Muscle layer of colon (tissue), 2 donors: ENCODE measurements around the gene APOBEC4.
"Not testable (repeated sequence)": the region's sequence is repeated elsewhere in the genome, so short reads cannot be mapped to it uniquely, and the experiment has no call there.

Source experiments
- H3K27ac ChIP-seq: one replicate; pipeline ENCODE4 v1.7.0; 2013; ENCODE audit warnings: low read depth, mild to moderate bottlenecking, low read length, moderate library complexity
- H3K27me3 ChIP-seq, 2 donors: one replicate each; pipeline ENCODE4 v1.7.0; 2013; ENCODE audit warnings: low read length in 2 of 2, mild to moderate bottlenecking in 2 of 2; ENCODE audit not compliant: insufficient read depth in 2 of 2, control insufficient read depth in 1 of 2
- H3K36me3 ChIP-seq: one replicate; pipeline ENCODE4 v1.7.0; 2013; ENCODE audit warnings: mild to moderate bottlenecking, low read length; ENCODE audit not compliant: insufficient read depth
- H3K4me1 ChIP-seq: one replicate; pipeline ENCODE4 v1.7.0; 2013; ENCODE audit warnings: mild to moderate bottlenecking, low read length; ENCODE audit not compliant: insufficient read depth
- H3K4me3 ChIP-seq, 2 donors: one replicate each; pipeline ENCODE4 v1.7.0; 2013; ENCODE audit warnings: low read length in 2 of 2, low read depth in 1 of 2, mild to moderate bottlenecking in 1 of 2, moderate library complexity in 1 of 2
- H3K9ac ChIP-seq: one replicate; pipeline ENCODE4 v1.7.0; 2013; ENCODE audit warnings: low read length
- H3K9me3 ChIP-seq: one replicate; pipeline ENCODE4 v1.7.0; 2013; ENCODE audit warnings: mild to moderate bottlenecking, low read length
- donor health status: abdominal sarcoma.
- donor health status: Adenocarcinoma of cecum.

APOBEC4 gene

DNA sequence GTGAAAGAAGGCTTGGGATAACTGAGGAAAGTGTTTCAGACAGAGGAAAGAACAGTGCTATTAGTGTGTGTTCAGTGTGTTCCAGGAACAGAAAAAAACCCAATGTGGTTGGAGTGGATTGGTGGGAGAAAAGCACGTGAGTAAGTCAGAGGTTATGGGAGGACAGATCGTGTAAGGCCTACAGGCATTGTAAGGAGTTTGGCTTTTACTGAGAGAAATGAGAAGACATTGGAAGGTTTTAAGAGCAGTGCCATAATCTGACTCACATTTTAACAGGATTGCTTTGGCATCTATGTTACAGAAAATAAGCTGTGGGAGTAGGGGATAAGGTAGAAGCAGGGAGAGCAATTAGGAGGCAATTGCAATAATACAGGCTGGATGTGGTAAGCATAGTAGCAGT is 22.4 kb downstream of the APOBEC4 start:
- Histone ChIP-seq H3K36me3 (peaks cover 43% of the 10 kb centered on the region), H3K9ac (no peak overlapping the region), H3K9me3 (no peaks in the 10 kb centered on the region), H3K4me3 (no peak overlapping the region), H3K27ac (no peak overlapping the region), H3K4me1 (peaks cover 57% of the 10 kb centered on the region), H3K27me3 (no peaks in the 10 kb centered on the region)

DNA sequence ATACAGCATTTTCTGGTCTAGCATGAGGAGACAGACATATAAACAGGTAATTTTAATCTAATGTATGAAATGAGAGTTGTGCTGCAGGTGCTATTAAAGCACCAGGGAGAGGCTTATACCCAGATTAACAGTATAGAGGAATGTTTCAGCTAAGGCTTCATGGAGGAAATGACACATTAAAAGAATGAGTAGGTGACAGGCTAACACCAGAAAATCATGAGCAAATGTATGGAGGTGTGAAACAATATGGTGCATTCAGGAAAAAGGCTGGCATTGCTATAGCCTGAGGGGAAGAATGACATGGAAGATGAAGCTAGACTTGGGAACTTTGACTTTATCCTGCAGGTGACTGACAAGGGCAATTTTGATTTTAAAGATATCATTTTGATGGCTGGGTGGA is 24.6 kb downstream of the APOBEC4 start:
- H3K9ac ChIP-seq: no peak overlapping the region
- H3K9me3 ChIP-seq: no peaks in the 10 kb centered on the region
- H3K4me1 ChIP-seq: peaks cover 68% of the 10 kb centered on the region
- no peaks in the 10 kb centered on the region for H3K27me3 ChIP-seq
- peaks cover 55% of the 10 kb centered on the region for H3K36me3 ChIP-seq
- H3K4me3 ChIP-seq: no peak overlapping the region
- H3K27ac ChIP-seq: no peak overlapping the region

DNA sequence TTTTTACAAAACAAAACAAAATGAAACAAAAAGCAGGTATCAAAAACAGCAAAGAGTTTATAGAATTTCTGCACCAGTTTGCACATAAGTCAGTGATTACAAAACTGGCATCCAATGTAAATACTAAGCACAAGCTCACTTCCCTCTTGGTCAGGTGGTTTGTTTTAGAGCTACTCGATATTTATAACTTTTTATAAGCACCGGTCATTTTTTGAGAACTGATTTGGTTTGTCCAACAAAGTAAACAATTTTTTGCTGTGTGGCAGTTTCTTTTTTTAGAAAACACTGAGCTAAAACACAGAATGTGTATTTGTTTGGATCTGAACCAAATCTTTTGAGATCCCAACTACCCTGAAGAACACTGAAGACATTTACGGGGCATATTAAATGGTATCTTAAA is 26.9 kb downstream of the APOBEC4 start:
- peaks cover 52% of the 10 kb centered on the region for H3K36me3 ChIP-seq

DNA sequence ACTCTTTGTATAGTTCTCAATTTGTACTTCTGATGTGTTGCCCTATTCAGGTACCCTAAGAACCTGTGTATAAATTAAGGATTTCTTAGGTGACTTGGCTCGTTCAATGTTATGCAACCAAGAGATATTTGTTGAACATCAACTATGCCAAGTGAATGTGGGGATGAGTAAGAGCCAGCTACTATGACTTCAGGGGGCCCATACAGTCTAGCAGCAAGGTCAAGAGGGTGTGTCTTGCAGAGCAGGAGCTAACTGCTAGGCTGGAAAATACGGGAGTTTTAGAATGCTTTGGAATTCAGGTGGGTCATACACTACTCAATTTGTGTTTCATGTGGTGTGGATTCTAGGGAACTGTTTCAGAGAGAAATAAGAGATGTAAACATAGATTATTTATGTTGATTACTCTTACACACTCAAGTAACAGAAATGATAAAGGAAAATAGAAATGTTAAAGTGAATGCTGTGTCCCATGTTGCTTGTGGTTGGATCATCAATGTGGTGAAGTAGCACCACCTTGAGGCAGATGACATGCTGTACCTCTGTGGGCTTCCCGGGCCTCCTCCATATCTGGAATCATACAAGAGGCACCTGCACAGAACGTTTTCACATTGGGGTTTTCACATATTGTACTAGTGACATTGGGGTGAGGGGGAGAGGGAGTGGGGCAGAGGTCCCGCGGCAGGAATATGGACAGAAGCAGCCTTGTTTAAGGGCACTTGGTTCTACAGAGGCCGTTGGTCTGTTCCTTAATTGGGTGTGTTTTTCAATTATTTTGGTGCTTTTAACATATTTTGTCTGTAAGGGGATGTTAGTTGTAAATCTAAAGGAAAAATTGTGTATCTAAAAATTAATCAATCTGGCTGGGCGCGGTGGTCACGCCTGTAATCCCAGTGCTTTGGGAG is 30.0 kb downstream of the APOBEC4 start:
- H3K27ac ChIP-seq: no peak overlapping the region
- H3K36me3 ChIP-seq: peaks cover 26% of the 10 kb centered on the region
- no peak overlapping the region for H3K4me3 ChIP-seq
- peaks cover 37% of the 10 kb centered on the region for H3K4me1 ChIP-seq
- H3K27me3 ChIP-seq: no peaks in the 10 kb centered on the region
- no peak overlapping the region for H3K9ac ChIP-seq
- H3K9me3 ChIP-seq: no peaks in the 10 kb centered on the region

More for the DNA sequence above, 26.9 kb downstream of the APOBEC4 start:
- H3K9me3 ChIP-seq, H3K27me3 ChIP-seq, H3K9ac ChIP-seq, H3K27ac ChIP-seq, H3K4me3 ChIP-seq: not testable (repeated sequence)
- H3K4me1 ChIP-seq: peaks cover 63% of the 10 kb centered on the region

DNA sequence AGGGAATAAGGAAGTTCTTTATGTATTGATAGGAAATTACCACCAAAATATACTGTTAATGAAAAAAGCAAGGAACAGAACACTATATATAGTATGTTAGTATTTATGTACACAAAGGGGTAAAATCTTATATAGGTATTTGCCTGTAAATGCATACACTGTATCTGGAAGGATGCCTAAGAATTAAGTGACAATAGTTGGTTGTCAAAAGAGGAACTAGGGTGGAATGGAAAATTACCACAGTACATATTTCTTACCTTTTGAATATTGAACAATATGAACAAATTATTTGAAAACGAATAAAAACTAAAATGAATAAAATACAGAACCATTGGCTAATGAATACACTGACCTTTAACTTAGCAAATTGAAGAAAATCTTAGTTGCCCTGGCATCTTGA is 31.1 kb downstream of the APOBEC4 start:
- peaks cover 20% of the 10 kb centered on the region for H3K36me3 ChIP-seq
- no peak overlapping the region for H3K27ac ChIP-seq
- H3K4me3 ChIP-seq: no peak overlapping the region

DNA sequence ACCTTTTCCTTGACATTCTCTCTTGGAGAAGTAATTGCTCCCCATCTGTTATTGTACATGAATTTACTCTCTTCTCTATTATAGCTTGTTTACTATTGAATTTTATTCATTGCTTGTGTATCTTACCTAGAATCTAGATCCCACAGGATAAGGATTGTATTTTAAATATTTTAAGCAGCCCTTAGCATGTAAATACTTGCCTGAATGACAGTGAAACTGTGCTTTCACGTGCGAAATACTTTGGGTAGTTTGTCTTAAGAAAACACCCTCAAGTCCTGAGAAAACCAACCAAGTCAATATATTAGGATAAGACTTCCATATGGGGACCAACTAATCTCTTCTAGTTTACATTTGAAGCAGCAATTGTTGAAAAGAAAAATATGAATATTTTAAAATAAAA is 32.8 kb downstream of the APOBEC4 start:
- Histone ChIP-seq H3K27ac (no peak overlapping the region), H3K9me3 (no peaks in the 10 kb centered on the region), H3K9ac (no peak overlapping the region), H3K4me1 (peaks cover 17% of the 10 kb centered on the region), H3K4me3 (no peak overlapping the region), H3K27me3 (no peaks in the 10 kb centered on the region), H3K36me3 (peaks cover 13% of the 10 kb centered on the region)

More for the DNA sequence above, 31.1 kb downstream of the APOBEC4 start:
- no peaks in the 10 kb centered on the region for H3K27me3 ChIP-seq
- no peaks in the 10 kb centered on the region for H3K9me3 ChIP-seq
- H3K9ac ChIP-seq: no peak overlapping the region
- peaks cover 29% of the 10 kb centered on the region for H3K4me1 ChIP-seq

DNA sequence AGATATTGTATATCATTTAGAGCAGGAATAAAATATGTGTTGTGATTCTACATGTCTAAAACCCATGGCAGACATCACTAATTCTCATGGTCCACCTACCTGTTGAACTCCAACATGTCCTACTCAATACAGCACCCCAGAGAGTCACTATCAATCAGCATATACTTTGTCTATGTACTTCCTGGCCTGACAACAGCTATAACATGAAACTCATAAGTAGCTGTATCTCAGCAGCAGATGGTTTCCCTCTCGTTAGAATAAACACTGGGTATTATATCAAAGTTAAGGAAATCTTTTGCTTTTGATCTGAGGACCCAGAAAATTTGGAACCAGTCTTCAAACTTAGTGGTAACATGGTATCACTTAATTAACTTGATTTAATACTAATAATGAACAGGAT is 33.3 kb downstream of the APOBEC4 start:
- no peaks in the 10 kb centered on the region for H3K9me3 ChIP-seq
- H3K4me1 ChIP-seq: peaks cover 13% of the 10 kb centered on the region
- no peak overlapping the region for H3K4me3 ChIP-seq
- H3K36me3 ChIP-seq: peaks cover 8% of the 10 kb centered on the region
- H3K9ac ChIP-seq: no peak overlapping the region
- H3K27me3 ChIP-seq: no peaks in the 10 kb centered on the region
- no peak overlapping the region for H3K27ac ChIP-seq

DNA sequence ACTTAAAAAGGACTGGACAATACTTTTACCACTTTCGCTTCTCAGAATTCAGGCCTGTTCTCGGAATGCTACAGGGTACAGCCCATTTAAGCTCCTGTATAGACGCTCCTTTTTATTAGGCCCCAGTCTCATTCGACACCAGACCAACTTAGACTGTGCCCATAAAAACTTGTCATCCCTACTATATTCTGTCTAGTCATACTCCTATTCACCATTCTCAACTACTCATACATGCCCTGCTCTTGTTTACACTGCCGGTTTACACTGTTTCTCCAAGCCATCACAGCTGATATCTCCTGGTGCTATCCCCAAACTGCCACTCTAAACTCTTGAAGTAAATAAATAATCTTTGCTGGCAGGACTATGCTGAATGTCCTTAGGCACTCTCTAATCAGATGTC is 34.9 kb downstream of the APOBEC4 start:
- H3K36me3 ChIP-seq, H3K4me3 ChIP-seq, H3K9ac ChIP-seq, H3K9me3 ChIP-seq, H3K27ac ChIP-seq, H3K4me1 ChIP-seq, H3K27me3 ChIP-seq: not testable (repeated sequence)

DNA sequence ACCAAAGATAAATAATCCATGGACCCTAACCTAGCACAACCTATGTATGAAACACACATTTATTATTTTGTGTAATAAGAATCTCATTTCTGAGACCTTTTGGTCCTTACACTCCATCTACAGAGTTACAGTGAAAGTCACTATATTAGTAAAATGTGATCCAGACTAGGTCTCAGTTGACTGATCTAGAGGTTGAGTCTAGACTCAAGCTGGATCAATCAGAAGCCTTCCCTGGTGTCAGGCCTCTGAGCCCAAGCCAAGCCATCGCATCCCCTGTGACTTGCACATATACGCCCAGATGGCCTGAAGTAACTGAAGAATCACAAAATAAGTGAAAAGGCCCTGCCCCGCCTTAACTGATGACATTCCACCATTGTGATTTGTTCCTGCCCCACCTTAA is 40.1 kb downstream of the APOBEC4 start:
- H3K27ac ChIP-seq, H3K9me3 ChIP-seq, H3K27me3 ChIP-seq, H3K4me3 ChIP-seq, H3K9ac ChIP-seq, H3K36me3 ChIP-seq: not testable (repeated sequence)
- H3K4me1 ChIP-seq: peaks cover 22% of the 10 kb centered on the region

DNA sequence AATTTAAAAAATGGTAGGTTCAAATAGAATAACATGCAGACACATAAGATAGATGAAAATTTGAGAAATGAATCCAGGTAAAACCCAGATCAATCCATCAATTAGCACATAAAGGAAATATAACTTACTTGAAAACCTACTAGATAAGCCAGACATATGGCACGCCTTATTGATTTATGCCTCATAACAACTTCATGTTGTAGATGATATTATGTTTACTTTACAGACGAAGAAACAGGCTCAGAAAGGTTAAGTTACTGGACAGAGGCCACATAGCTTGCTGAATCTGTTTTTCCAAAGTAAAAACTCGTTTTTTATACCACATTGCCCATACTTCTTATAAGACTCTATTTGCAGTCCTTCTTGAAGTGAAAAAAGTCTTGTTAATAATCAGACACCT is 40.7 kb downstream of the APOBEC4 start:
- Histone ChIP-seq H3K4me3 (no peak overlapping the region), H3K27ac (no peak overlapping the region), H3K4me1 (peaks cover 22% of the 10 kb centered on the region), H3K27me3 (no peaks in the 10 kb centered on the region), H3K9ac (no peak overlapping the region), H3K36me3 (no peaks in the 10 kb centered on the region), H3K9me3 (no peaks in the 10 kb centered on the region)

DNA sequence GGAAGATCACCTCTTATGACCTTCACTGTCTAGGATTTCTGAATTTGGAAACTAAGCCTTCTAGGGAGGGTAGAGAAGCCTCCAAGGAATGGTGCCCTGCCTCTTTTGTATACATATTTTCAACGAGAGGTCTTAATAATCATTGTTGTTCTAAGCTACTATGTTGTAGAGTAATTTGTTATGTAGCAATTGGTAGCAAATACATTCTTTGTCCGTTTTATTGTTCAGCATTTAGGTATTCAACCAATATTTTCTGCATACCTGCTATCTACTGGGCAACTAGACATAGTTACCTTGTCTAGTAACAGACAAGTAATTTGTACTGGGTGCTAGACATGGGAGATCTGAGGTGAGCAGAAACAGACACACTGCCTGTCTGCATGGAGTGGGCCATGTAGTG is 42.1 kb downstream of the APOBEC4 start:
- Histone ChIP-seq H3K4me1 (peaks cover 22% of the 10 kb centered on the region), H3K27me3 (no peaks in the 10 kb centered on the region), H3K9me3 (no peaks in the 10 kb centered on the region), H3K27ac (no peak overlapping the region), H3K36me3 (no peaks in the 10 kb centered on the region), H3K9ac (no peak overlapping the region), H3K4me3 (no peak overlapping the region)
